ENCODE results near the gene CCDC137.

The CCDC137 gene

DNA sequence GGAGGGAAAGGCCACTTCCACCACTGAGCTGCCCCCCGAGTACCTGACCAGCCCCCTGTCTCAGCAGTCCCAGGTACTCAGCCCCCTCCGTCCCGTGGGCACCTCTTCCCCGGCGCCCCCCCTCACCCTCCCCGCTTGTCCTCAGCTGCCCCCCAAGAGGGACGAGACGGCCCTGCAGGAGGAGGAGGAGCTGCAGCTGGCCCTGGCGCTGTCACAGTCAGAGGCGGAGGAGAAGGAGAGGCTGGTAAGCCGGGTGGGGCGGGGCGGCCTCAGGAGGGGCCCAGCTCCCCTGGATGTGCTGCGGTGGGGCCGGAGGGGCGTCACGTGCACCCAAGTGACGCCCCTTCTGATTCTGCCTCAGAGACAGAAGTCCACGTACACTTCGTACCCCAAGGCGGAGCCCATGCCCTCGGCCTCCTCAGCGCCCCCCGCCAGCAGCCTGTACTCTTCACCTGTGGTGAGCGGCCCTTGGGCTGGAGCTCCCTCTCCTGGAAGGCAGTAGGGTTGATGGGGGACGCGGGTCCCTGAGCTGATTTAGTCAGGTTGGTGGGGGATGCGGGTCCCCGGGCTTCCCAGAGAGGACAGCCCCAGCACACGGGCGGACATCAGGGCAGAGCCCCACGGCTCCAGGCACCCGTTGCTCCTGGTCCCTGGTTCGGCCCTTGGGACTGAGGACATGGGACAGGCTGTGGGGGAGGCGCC lies 27.1 kb downstream of the CCDC137 start:
- Histone ChIP-seq H3K4me1 (ENCODE audit: control insufficient read depth, insufficient read depth, low read length, unreplicated experiment) (no peaks in the 10 kb centered on the region), H3K36me3 (ENCODE audit: insufficient read depth, low read length) (peaks cover 33% of the 10 kb centered on the region; the same call in 1 of the 2 replicates), H3K27ac (ENCODE audit: low read depth, low read length) (no peak overlapping the region)

DNA sequence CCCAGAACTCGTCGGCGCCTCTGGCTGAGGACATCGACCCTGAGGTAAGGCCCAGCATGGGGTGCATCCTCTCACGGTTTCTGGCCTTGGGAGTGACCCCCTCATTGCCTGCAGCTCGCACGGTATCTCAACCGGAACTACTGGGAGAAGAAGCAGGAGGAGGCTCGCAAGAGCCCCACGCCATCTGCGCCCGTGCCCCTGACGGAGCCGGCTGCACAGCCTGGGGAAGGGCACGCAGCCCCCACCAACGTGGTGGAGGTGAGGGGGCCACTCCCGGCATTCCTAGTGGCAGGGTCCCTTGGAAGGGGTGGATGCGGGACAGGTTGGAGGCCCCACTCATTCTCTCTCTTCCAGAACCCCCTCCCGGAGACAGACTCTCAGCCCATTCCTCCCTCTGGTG lies 28.3 kb downstream of the CCDC137 start:
- Histone ChIP-seq H2AFZ (ENCODE audit: low read length, unreplicated experiment) (no peak overlapping the region), H3K36me3 (ENCODE audit: insufficient read depth, low read length) (peaks cover 36% of the 10 kb centered on the region; the same call in 1 of the 2 replicates), H3K4me1 (ENCODE audit: control insufficient read depth, insufficient read depth, low read length, unreplicated experiment) (no peaks in the 10 kb centered on the region), H3K27ac (ENCODE audit: low read depth, low read length) (no peak overlapping the region), H3K27me3 (ENCODE audit: insufficient read depth, low read length) (no peaks in the 10 kb centered on the region), H3K79me2 (ENCODE audit: control insufficient read depth, insufficient read depth, low read length, unreplicated experiment) (peaks cover 33% of the 10 kb centered on the region), H3K4me3 (ENCODE audit: low read depth, low read length) (no peak overlapping the region)

More for the DNA sequence above, 27.1 kb downstream of the CCDC137 start:
- peaks cover 39% of the 10 kb centered on the region for H3K79me2 ChIP-seq (ENCODE audit: control insufficient read depth, insufficient read depth, low read length, unreplicated experiment)
- H2AFZ ChIP-seq (ENCODE audit: low read length, unreplicated experiment) = no peak overlapping the region
- H3K27me3 ChIP-seq (ENCODE audit: insufficient read depth, low read length) = no peaks in the 10 kb centered on the region
- H3K4me3 ChIP-seq (ENCODE audit: low read depth, low read length) = no peak overlapping the region

DNA sequence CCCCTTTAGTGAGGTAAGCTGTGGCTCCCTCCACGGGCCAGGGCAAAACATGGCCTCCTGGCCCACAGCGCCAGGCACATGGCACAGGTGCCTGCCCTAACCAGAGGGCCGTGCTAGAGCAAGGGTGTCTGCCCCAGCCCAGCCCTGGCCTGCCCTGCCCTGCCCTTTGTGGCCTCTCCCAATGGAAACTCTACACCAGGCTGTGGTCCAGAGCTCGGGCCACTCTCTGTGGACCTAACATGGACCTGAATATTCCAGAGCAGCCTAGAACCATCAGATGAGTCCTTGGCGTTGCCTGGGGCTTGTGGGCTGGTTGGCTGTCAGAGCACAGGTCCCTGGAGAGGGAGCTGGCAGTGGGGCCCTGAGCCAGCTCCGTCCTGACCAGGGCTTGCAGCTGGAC lies 28.7 kb downstream of the CCDC137 start:
- Histone ChIP-seq H3K4me3 (ENCODE audit: low read depth, low read length) (no peak overlapping the region), H3K27ac (ENCODE audit: low read depth, low read length) (no peak overlapping the region), H3K79me2 (ENCODE audit: control insufficient read depth, insufficient read depth, low read length, unreplicated experiment) (peaks cover 33% of the 10 kb centered on the region), H3K36me3 (ENCODE audit: insufficient read depth, low read length) (peaks cover 36% of the 10 kb centered on the region; the same call in 1 of the 2 replicates), H2AFZ (ENCODE audit: low read length, unreplicated experiment) (no peak overlapping the region), H3K27me3 (ENCODE audit: insufficient read depth, low read length) (no peaks in the 10 kb centered on the region), H3K4me1 (ENCODE audit: control insufficient read depth, insufficient read depth, low read length, unreplicated experiment) (no peaks in the 10 kb centered on the region)

DNA sequence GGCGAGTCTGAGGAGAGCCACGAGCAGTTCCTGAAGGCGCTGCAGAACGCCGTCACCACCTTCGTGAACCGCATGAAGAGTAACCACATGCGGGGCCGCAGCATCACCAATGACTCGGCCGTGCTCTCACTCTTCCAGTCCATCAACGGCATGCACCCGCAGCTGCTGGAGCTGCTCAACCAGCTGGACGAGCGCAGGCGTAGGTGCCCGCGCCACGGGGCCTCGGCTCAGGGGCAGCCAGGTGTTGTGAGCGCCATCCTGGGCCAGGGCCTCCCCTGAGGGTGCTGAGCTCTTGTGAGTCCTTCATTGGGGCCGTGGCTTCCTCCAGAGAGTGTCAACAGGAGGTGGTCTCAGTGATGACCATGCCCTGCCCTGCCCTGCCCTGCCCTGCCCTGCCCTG lies 29.3 kb downstream of the CCDC137 start:
- H3K36me3 ChIP-seq (ENCODE audit: insufficient read depth, low read length) = peaks cover 34% of the 10 kb centered on the region; the same call in 1 of the 2 replicates
- no peak overlapping the region for H2AFZ ChIP-seq (ENCODE audit: low read length, unreplicated experiment)
- peaks cover 3% of the 10 kb centered on the region for H3K4me1 ChIP-seq (ENCODE audit: control insufficient read depth, insufficient read depth, low read length, unreplicated experiment)
- no peak overlapping the region for H3K4me3 ChIP-seq (ENCODE audit: low read depth, low read length)
- H3K27me3 ChIP-seq (ENCODE audit: insufficient read depth, low read length) = no peaks in the 10 kb centered on the region
- H3K27ac ChIP-seq (ENCODE audit: low read depth, low read length) = no peak overlapping the region
- peaks cover 36% of the 10 kb centered on the region for H3K79me2 ChIP-seq (ENCODE audit: control insufficient read depth, insufficient read depth, low read length, unreplicated experiment)

DNA sequence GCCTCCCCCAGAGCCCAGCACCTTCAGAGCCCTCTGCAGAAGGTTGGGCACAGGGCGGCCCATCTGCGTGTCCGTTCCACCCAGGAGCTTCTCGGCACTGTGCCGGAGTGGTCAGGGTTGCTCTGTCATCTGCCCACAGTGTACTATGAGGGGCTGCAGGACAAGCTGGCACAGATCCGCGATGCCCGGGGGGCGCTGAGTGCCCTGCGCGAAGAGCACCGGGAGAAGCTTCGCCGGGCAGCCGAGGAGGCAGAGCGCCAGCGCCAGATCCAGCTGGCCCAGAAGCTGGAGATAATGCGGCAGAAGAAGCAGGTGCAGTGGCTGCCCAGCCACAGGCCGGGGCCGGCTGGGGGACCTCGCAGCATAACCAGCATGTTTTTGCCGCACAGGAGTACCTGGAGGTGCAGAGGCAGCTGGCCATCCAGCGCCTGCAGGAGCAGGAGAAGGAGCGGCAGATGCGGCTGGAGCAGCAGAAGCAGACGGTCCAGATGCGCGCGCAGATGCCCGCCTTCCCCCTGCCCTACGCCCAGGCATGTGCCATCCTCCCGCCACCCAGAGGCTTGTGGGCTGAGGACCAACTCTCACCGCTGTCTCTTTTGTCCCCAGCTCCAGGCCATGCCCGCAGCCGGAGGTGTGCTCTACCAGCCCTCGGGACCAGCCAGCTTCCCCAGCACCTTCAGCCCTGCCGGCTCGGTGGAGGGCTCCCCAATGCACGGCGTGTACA lies 29.8 kb downstream of the CCDC137 start:
- peaks cover 37% of the 10 kb centered on the region for H3K79me2 ChIP-seq (ENCODE audit: control insufficient read depth, insufficient read depth, low read length, unreplicated experiment)
- no peaks in the 10 kb centered on the region for H3K27me3 ChIP-seq (ENCODE audit: insufficient read depth, low read length)
- H3K27ac ChIP-seq (ENCODE audit: low read depth, low read length) = no peak overlapping the region
- H2AFZ ChIP-seq (ENCODE audit: low read length, unreplicated experiment) = no peak overlapping the region
- peaks cover 35% of the 10 kb centered on the region; the same call in 1 of the 2 replicates for H3K36me3 ChIP-seq (ENCODE audit: insufficient read depth, low read length)
- H3K4me1 ChIP-seq (ENCODE audit: control insufficient read depth, insufficient read depth, low read length, unreplicated experiment) = peaks cover 9% of the 10 kb centered on the region
- no peak overlapping the region for H3K4me3 ChIP-seq (ENCODE audit: low read depth, low read length)

DNA sequence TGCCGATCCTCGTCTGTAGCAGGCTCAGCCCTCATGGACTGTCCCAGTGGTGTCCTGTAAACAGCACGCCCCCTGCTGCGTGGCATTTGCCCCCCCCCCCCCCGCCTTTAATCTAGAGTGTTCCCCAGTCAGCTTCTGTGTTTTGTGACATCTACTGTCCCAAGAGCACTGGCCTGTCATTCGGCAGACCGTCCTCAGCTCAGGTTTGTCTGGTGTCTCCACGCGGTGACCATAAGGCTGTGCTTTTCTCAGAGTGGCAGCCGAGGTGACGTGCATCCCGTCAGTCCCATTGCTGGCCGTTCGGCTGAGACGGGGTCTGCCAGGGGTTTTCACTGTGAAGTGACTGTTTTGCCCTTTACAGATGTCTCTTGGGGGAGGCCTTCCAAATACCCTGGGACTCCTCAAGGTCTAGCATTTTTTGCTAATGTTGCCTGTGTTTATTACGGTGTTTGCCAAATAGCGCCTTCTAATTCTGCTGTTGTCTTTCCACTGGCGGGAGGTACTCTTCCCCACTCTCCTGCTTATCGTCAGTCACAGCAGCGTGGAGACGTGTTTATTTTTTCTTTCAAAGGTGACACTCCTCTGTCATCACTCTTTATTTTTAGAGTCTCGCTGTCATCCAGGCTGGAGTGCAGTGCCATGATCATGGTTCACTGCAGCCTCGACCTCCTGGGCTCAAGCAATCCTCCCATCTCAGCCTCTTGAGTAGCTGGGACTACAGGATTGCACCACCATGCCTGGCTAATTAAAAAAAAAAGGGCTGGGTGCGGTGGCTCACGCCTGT lies 30.9 kb downstream of the CCDC137 start:
- H2AFZ ChIP-seq (ENCODE audit: low read length, unreplicated experiment) = no peak overlapping the region
- H3K79me2 ChIP-seq (ENCODE audit: control insufficient read depth, insufficient read depth, low read length, unreplicated experiment) = peaks cover 39% of the 10 kb centered on the region
- H3K36me3 ChIP-seq (ENCODE audit: insufficient read depth, low read length) = peaks cover 31% of the 10 kb centered on the region; the same call in 1 of the 2 replicates
- H3K4me1 ChIP-seq (ENCODE audit: control insufficient read depth, insufficient read depth, low read length, unreplicated experiment) = peaks cover 18% of the 10 kb centered on the region
- H3K27me3 ChIP-seq (ENCODE audit: insufficient read depth, low read length) = no peaks in the 10 kb centered on the region
- H3K4me3 ChIP-seq (ENCODE audit: low read depth, low read length) = no peak overlapping the region
- no peak overlapping the region for H3K27ac ChIP-seq (ENCODE audit: low read depth, low read length)

DNA sequence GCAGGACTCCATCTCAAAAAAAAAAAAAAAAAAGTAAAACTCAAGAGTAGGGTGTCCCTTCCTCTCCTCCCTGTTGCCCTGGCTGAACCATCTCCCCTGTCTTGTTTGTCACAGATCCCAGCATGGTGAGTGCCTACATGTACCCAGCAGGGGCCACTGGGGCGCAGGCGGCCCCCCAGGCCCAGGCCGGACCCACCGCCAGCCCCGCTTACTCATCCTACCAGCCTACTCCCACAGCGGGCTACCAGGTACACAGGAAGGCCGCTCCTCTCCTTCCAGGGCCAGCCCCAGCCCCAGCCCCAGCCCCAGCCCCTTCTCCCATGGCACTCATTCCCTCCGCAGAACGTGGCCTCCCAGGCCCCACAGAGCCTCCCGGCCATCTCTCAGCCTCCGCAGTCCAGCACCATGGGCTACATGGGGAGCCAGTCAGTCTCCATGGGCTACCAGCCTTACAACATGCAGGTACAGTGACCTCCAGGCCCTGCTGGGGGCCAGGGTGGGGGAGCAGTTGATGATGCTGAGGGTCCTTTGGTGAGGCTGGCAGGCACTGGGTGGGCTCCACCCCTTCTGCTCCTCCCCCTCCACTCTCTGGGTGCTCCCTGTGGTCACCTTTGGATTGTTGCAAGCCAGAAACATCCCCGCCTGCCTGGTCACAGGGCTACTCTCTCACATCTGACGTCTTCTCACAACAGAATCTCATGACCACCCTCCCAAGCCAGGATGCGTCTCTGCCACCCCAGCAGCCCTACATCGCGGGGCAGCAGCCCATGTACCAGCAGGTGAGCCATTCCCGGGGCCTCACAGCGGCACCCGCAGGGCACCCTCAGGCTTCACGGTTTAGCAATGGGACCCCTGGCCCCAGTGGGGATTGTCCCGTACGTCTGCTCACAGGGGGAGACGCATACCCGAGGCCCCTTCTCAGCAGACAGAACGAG lies 34.1 kb downstream of the CCDC137 start:
- Histone ChIP-seq H3K79me2 (ENCODE audit: control insufficient read depth, insufficient read depth, low read length, unreplicated experiment) (peaks cover 50% of the 10 kb centered on the region), H3K27me3 (ENCODE audit: insufficient read depth, low read length) (no peaks in the 10 kb centered on the region), H3K4me3 (ENCODE audit: low read depth, low read length) (peak overlapping the region; percentile 86; the same call in 1 of the 2 replicates), H3K4me1 (ENCODE audit: control insufficient read depth, insufficient read depth, low read length, unreplicated experiment) (peaks cover 24% of the 10 kb centered on the region), H3K36me3 (ENCODE audit: insufficient read depth, low read length) (peaks cover 29% of the 10 kb centered on the region; the same call in 1 of the 2 replicates), H2AFZ (ENCODE audit: low read length, unreplicated experiment) (no peak overlapping the region), H3K27ac (ENCODE audit: low read depth, low read length) (no peak overlapping the region)

DNA sequence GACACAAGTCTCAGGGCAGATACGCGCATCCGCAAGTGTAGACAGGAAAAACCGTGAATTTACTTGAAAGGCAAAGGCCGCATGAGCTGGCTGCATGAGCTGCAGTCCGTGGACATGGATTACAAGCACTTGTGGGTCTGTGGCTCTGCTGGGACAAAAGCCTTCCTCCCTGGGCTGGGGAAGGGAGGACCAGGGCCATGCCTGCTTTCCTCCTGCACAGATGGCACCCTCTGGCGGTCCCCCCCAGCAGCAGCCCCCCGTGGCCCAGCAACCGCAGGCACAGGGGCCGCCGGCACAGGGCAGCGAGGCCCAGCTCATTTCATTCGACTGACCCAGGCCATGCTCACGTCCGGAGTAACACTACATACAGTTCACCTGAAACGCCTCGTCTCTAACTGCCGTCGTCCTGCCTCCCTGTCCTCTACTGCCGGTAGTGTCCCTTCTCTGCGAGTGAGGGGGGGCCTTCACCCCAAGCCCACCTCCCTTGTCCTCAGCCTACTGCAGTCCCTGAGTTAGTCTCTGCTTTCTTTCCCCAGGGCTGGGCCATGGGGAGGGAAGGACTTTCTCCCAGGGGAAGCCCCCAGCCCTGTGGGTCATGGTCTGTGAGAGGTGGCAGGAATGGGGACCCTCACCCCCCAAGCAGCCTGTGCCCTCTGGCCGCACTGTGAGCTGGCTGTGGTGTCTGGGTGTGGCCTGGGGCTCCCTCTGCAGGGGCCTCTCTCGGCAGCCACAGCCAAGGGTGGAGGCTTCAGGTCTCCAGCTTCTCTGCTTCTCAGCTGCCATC lies 34.9 kb downstream of the CCDC137 start:
- no peaks in the 10 kb centered on the region for H3K27me3 ChIP-seq (ENCODE audit: insufficient read depth, low read length)
- H3K4me1 ChIP-seq (ENCODE audit: control insufficient read depth, insufficient read depth, low read length, unreplicated experiment) = peaks cover 24% of the 10 kb centered on the region
- H3K27ac ChIP-seq (ENCODE audit: low read depth, low read length) = peak overlapping the region; percentile 23; the same call in 1 of the 2 replicates
- peaks cover 26% of the 10 kb centered on the region; the same call in 1 of the 2 replicates for H3K36me3 ChIP-seq (ENCODE audit: insufficient read depth, low read length)
- H3K4me3 ChIP-seq (ENCODE audit: low read depth, low read length) = peak overlapping the region; percentile 86
- H2AFZ ChIP-seq (ENCODE audit: low read length, unreplicated experiment) = no peak overlapping the region
- peaks cover 47% of the 10 kb centered on the region for H3K79me2 ChIP-seq (ENCODE audit: control insufficient read depth, insufficient read depth, low read length, unreplicated experiment)

DNA sequence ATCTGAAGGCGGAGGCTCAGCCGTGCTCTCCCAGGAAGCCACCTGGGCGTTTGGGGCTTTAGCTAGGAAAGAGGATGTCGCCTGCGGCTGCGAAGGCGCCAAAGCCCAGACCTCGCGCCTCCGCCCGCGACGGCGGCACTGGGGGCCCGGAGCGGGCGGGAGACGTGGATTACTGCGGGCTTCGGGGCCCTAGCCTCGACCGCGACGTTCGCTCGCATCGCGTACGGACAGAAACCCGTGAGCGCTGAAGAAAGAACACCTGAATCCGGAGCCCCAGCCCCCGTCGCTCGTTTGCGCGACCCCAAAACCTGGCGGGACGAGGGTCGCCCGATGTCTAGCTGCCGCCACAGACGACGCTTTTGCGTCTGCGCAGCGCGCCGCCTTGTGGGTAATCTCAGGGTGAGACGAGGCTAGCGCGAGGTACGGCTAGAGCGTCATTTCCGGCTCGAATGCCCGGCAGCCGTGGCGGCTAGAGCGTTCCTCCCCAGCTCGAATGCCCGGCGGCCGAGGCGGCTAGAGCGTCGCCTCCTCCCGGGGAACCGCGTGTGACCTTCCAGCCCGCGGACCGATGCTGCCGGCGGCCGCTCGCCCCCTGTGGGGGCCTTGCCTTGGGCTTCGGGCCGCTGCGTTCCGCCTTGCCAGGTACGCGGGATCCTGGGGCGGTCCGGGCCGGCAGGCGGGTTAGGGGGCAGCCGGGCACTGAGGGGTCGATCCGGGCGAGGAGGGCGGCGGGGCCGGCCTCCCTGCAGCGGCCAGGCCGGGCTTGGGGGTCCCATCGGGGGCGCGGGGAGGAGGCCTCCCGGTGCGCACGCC lies 36.6 kb downstream of the CCDC137 start, which contains the start of gene MRPL12:
Gene MRPL12, plus strand, starts transcription at position 434 of the 813 bp plus-strand sequence. Its CDS starts 135 bp downstream, at position 569.
- Histone ChIP-seq H3K4me3 (ENCODE audit: low read depth, low read length) (peak within 1 kb of the TSS; percentile 86), H3K4me1 (ENCODE audit: control insufficient read depth, insufficient read depth, low read length, unreplicated experiment) (peaks cover 24% of the 10 kb centered on the region), H2AFZ (ENCODE audit: low read length, unreplicated experiment) (peak within 1 kb of the TSS; percentile 39), H3K27me3 (ENCODE audit: insufficient read depth, low read length) (no peaks in the 10 kb centered on the region), H3K36me3 (ENCODE audit: insufficient read depth, low read length) (peaks cover 16% of the 10 kb centered on the region; the same call in 1 of the 2 replicates), H3K27ac (ENCODE audit: low read depth, low read length) (peak within 1 kb of the TSS; percentile 90), H3K79me2 (ENCODE audit: control insufficient read depth, insufficient read depth, low read length, unreplicated experiment) (peaks cover 45% of the 10 kb centered on the region)
